Measurements from ENCODE around the gene RFESD.

- TF ChIP-seq POLR2AphosphoS5 (IDR thresholded peaks at IDR 0.05; ENCODE audit: low read length) (no peak), IKZF1 (conservative IDR thresholded peaks at IDR 0.05) (no peak), CTCF (IDR thresholded peaks at IDR 0.05 in 2 of 3, conservative IDR thresholded peaks at IDR 0.05 in 1 of 3; ENCODE audit: control insufficient read depth in 2 of 3, extremely low read depth in 1 of 3, insufficient read depth in 1 of 3, low read depth in 3 of 3, low read length in 3 of 3) (no peak), POLR2A (IDR thresholded peaks at IDR 0.05; ENCODE audit: low read depth, low read length) (no peak)
Observed at GRCh38 chr5:95609711-95610110, 36.9 kb upstream of the RFESD start.

All from GM12878 (cell line).